ENCODE measurements around the gene INPP5E.

DNA sequence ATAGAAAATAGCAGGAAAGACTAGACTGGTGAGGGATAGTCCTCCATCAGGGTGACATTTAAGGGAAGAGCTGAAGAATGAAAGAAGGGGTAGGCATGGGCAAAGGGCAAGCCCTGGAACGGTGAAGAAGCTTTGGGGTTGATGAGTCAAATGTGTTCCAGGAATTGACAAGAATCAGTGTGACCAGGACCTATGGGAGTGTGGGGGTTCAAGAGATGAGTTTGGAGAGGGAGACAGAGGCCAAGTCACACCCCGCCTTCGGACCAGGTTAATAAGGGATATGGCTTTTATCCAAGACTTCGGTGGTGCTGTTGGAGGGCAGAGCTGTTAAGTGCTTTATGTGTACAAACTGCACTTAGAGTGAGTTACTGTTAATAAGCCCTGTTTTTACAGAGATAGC, 28.3 kb downstream of the INPP5E start:
- TF ChIP-seq EZH2 (IDR thresholded peaks at IDR 0.05; ENCODE audit: insufficient read depth, poor library complexity, severe bottlenecking) (no peak), EZH2phosphoT487 (IDR thresholded peaks at IDR 0.05; ENCODE audit: insufficient read depth, low read depth) (no peak)

All from GM23248 (cell line).